ENCODE measurements around the gene TTBK2. TPM values are rescaled to one million over a fixed set of nuclear protein-coding genes. Genes with fewer than 3 reads are reported as not detected.

TTBK2 gene
- total and polyA plus RNA-seq, 10 of the 15 experiments (the other 5 are each of a cell fraction or from before 2014, with no cell fraction given): 0.66 to 9.1 (median 3.7) TPM

DNA sequence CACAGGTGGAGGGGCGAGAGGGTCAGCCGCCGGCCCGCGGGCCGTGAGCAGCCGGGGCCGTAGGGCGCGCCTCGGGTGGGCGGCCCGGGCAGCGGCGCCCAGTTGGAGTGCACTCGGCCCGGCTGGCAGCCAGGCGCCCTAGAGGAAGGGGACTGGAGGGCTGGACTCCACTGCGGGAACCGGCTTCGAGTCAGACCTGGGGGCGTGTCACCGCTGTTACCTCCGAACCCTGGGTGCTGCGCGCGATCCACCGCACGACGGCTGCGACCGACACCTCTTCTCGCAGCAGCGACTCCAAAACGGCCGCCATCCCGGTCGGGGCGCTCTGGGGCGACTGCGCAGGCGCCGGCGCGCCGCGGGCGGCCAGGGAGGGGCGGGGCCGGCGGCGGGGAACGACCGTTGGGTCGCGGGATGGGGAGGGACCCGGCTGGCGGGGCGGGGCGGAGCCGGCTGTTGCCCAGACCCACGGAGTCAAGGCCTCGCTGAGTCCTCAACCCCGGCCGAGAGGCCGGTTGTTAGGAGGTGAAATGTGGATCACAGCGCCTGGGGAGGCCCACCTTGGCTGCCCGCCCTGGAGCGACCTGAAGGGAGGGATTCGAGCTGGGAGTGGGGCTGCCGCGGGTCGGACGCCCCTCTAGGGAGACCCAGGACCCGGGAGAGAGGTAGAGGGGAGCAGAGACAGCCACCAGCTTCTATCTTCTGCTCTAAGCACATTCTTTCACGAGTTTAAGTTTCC is 183.6 kb downstream of the TTBK2 start, which contains the start of gene CDAN1 (continued):
- TF ChIP-seq POU2F2 (IDR thresholded peaks at IDR 0.05; ENCODE audit: borderline replicate concordance, low read depth, low read length) (no peak; the same call in 2 of the 3 replicates), TCF7 (IDR thresholded peaks at IDR 0.05; ENCODE audit: borderline replicate concordance) (no peak), RAD51 (IDR thresholded peaks at IDR 0.05) (no peak), NFXL1 (IDR thresholded peaks at IDR 0.05; ENCODE audit: borderline replicate concordance) (no peak), HDGF (IDR thresholded peaks at IDR 0.05) (no peak), PML (IDR thresholded peaks at IDR 0.05; ENCODE audit: low read length) (no peak), STAT1 (conservative IDR thresholded peaks at IDR 0.05) (no peak), CHD2 (IDR thresholded peaks at IDR 0.05; ENCODE audit: borderline replicate concordance, low read depth, low read length) (no peak), ZSCAN29 (IDR thresholded peaks at IDR 0.05) (no peak), FOS (IDR thresholded peaks at IDR 0.05; ENCODE audit: borderline replicate concordance, extremely low read depth, insufficient read length) (no peak), HDAC6 (IDR thresholded peaks at IDR 0.05; ENCODE audit: unreplicated experiment) (no peak), MXI1 (IDR thresholded peaks at IDR 0.05; ENCODE audit: low read depth, low read length) (no peak), RAD21 (IDR thresholded peaks at IDR 0.05; ENCODE audit: insufficient read depth, low read depth, low read length) (no peak), CHD4 (IDR thresholded peaks at IDR 0.05) (no peak), POLR2A (IDR thresholded peaks at IDR 0.05; ENCODE audit: low read depth, low read length) (peak; percentile 93), YY1 (IDR thresholded peaks at IDR 0.05; ENCODE audit: low read depth, low read length) (peak; percentile 93), ZNF384 (IDR thresholded peaks at IDR 0.05; ENCODE audit: borderline replicate concordance, low read depth, low read length) (no peak)
- TF ChIP-seq, protein P1, sequence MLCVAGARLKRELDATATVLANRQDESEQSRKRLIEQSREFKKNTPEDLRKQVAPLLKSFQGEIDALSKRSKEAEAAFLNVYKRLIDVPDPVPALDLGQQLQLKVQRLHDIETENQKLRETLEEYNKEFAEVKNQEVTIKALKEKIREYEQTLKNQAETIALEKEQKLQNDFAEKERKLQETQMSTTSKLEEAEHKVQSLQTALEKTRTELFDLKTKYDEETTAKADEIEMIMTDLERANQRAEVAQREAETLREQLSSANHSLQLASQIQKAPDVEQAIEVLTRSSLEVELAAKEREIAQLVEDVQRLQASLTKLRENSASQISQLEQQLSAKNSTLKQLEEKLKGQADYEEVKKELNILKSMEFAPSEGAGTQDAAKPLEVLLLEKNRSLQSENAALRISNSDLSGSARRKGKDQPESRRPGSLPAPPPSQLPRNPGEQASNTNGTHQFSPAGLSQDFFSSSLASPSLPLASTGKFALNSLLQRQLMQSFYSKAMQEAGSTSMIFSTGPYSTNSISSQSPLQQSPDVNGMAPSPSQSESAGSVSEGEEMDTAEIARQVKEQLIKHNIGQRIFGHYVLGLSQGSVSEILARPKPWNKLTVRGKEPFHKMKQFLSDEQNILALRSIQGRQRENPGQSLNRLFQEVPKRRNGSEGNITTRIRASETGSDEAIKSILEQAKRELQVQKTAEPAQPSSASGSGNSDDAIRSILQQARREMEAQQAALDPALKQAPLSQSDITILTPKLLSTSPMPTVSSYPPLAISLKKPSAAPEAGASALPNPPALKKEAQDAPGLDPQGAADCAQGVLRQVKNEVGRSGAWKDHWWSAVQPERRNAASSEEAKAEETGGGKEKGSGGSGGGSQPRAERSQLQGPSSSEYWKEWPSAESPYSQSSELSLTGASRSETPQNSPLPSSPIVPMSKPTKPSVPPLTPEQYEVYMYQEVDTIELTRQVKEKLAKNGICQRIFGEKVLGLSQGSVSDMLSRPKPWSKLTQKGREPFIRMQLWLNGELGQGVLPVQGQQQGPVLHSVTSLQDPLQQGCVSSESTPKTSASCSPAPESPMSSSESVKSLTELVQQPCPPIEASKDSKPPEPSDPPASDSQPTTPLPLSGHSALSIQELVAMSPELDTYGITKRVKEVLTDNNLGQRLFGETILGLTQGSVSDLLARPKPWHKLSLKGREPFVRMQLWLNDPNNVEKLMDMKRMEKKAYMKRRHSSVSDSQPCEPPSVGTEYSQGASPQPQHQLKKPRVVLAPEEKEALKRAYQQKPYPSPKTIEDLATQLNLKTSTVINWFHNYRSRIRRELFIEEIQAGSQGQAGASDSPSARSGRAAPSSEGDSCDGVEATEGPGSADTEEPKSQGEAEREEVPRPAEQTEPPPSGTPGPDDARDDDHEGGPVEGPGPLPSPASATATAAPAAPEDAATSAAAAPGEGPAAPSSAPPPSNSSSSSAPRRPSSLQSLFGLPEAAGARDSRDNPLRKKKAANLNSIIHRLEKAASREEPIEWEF (IDR thresholded peaks at IDR 0.05; ENCODE audit: insufficient replicate concordance, low read depth, low read length): no peak
- TF ChIP-seq, protein P2, sequence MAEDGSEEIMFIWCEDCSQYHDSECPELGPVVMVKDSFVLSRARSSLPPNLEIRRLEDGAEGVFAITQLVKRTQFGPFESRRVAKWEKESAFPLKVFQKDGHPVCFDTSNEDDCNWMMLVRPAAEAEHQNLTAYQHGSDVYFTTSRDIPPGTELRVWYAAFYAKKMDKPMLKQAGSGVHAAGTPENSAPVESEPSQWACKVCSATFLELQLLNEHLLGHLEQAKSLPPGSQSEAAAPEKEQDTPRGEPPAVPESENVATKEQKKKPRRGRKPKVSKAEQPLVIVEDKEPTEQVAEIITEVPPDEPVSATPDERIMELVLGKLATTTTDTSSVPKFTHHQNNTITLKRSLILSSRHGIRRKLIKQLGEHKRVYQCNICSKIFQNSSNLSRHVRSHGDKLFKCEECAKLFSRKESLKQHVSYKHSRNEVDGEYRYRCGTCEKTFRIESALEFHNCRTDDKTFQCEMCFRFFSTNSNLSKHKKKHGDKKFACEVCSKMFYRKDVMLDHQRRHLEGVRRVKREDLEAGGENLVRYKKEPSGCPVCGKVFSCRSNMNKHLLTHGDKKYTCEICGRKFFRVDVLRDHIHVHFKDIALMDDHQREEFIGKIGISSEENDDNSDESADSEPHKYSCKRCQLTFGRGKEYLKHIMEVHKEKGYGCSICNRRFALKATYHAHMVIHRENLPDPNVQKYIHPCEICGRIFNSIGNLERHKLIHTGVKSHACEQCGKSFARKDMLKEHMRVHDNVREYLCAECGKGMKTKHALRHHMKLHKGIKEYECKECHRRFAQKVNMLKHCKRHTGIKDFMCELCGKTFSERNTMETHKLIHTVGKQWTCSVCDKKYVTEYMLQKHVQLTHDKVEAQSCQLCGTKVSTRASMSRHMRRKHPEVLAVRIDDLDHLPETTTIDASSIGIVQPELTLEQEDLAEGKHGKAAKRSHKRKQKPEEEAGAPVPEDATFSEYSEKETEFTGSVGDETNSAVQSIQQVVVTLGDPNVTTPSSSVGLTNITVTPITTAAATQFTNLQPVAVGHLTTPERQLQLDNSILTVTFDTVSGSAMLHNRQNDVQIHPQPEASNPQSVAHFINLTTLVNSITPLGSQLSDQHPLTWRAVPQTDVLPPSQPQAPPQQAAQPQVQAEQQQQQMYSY (CRISPR knock-in tag; IDR thresholded peaks at IDR 0.05): no peak
- TF ChIP-seq, protein P3, sequence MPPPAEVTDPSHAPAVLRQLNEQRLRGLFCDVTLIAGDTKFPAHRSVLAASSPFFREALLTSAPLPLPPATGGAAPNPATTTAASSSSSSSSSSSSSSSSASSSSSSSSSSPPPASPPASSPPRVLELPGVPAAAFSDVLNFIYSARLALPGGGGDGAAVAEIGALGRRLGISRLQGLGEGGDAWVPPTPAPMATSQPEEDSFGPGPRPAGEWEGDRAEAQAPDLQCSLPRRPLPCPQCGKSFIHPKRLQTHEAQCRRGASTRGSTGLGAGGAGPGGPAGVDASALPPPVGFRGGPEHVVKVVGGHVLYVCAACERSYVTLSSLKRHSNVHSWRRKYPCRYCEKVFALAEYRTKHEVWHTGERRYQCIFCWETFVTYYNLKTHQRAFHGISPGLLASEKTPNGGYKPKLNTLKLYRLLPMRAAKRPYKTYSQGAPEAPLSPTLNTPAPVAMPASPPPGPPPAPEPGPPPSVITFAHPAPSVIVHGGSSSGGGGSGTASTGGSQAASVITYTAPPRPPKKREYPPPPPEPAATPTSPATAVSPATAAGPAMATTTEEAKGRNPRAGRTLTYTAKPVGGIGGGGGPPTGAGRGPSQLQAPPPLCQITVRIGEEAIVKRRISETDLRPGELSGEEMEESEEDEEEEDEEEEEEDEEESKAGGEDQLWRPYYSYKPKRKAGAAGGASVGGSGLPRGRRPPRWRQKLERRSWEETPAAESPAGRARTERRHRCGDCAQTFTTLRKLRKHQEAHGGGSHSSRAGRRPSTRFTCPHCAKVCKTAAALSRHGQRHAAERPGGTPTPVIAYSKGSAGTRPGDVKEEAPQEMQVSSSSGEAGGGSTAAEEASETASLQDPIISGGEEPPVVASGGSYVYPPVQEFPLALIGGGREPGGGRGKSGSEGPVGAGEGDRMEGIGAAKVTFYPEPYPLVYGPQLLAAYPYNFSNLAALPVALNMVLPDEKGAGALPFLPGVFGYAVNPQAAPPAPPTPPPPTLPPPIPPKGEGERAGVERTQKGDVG (CRISPR knock-in tag; IDR thresholded peaks at IDR 0.05): no peak
